DND-41 (cell line): Measurements from ENCODE around the gene PRKCA.

ENCODE experiments used
- EZH2 ChIP-seq: IDR thresholded peaks from 3 replicates; pipeline ENCODE4 v1.6.1; 2012; ENCODE audit warnings: borderline replicate concordance, low read depth, mild to moderate bottlenecking, moderate library complexity, low read length, inconsistent platforms; ENCODE audit not compliant: severe bottlenecking
- TF ChIP-seq, protein P1 (sequence below): IDR thresholded peaks from 2 replicates; pipeline ENCODE4 v1.5.1; 2012; ENCODE audit warnings: borderline replicate concordance, low read length, moderate library complexity, mild to moderate bottlenecking; ENCODE audit not compliant: poor library complexity, severe bottlenecking; ENCODE audit errors: extremely low read depth

DNA sequence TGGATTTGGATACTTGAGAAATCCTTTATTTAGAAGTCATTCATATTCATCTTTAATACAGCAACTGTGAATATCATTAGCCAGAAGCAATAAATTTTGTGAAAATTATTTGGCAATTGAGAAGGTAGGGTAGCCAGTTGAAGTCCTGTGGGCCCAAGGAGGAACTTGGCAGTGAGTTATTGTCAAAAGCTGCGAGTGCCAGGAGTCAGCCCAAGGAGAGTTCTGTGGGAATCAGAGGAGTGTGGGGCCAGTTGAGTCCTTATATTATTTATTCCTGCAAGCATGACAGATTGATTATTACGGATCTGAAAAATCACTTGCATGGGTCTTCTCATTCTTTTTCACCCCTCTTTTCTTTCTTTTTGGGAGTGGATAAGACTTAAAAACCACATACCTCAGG, 38.3 kb downstream of the PRKCA start:
- TF ChIP-seq, protein P1, sequence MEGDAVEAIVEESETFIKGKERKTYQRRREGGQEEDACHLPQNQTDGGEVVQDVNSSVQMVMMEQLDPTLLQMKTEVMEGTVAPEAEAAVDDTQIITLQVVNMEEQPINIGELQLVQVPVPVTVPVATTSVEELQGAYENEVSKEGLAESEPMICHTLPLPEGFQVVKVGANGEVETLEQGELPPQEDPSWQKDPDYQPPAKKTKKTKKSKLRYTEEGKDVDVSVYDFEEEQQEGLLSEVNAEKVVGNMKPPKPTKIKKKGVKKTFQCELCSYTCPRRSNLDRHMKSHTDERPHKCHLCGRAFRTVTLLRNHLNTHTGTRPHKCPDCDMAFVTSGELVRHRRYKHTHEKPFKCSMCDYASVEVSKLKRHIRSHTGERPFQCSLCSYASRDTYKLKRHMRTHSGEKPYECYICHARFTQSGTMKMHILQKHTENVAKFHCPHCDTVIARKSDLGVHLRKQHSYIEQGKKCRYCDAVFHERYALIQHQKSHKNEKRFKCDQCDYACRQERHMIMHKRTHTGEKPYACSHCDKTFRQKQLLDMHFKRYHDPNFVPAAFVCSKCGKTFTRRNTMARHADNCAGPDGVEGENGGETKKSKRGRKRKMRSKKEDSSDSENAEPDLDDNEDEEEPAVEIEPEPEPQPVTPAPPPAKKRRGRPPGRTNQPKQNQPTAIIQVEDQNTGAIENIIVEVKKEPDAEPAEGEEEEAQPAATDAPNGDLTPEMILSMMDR: no peak
- TF ChIP-seq EZH2: no peak
